GM04504 (cell line): ENCODE data around the gene TRIM62.

Source experiments
- DNase-seq: peaks from one replicate; pipeline ENCODE4 v3.0.0-alpha.2; 2012; ENCODE audit warnings: low read depth

The TRIM62 gene

GRCh38 chr1:33097137-33097611 lies 84.7 kb downstream of the TRIM62 start:
- no peak for DNase-seq

- DNase-seq = no peak
Observed at GRCh38 chr1:33096363-33097005, 85.4 kb downstream of the TRIM62 start.
